Activated CD4-positive, alpha-beta T cell treated with anti-CD3 and anti-CD28 coated beads for 24 hours (primary cell): ENCODE data around the gene FAF1.

Experiments
- DNase-seq, 2 donors: peaks; one replicate each; pipeline ENCODE4 v3.0.0-alpha.2; 2020; ENCODE audit warnings: low read depth in 2 of 2

The FAF1 gene

DNA sequence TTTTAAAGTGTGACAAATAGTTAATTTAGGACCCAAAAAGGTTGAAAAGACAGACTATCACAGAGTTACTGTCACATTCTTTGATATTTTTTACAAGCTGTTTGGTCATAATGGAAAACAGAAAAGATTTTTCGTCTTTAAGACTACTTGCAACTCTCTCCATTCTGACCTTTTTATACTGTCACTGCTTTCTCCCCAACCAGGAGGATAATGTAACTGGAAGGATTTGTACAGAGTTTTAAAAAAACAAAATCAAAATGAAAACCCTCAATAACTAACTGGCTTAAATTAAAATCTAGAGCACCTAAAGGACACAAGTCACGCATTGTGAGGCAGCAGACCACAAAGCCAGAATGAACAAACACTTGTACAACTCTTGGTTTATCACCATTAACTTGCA lies 257.7 kb downstream of the FAF1 start:
- no peak for DNase-seq

DNA sequence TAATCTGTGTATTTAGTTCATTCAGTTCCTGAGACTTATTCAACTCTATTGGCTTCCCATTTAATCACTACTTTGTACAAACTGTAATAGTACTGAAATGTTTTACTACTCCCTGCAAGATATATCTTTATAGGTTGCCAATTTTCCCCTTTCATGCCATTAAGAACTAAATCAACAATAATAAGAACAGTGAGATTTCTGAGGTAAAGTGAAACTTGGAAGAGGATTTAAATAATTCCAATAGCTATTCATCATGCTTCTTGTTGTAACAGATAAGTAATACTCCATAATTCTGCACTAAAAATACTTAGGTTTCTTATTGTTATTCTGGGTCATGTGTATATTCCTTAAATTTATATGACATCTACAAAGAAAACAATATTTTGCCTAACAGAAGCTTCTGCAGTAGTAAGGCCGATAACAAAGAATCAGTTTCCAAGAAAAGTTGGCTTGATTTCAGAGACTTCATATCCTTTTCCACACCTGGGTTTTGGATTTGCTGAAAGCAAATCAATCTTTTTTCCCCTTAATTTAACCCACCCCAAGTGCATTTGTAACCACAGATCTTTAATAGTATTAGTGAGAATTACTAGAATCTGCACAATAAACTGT lies 258.3 kb downstream of the FAF1 start:
- DNase-seq: no peak

DNA sequence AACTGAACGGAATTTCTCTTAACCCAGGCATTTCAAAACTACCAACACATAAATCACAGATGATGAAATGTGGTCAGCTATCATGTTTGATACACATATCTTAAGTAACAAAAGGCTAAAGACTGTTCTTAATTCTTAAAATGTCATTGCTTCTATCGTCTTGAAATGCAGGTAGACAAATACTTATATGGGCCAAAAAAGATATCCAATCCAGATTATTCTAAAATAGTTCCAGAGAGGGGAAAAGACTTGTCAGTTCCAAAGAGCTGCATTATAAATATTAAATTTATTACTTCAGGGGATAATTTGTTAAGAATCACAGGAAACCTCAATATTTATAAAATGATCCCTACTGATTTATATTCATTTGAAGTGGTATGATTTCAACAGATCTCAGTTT lies 259.4 kb downstream of the FAF1 start:
- no peak for DNase-seq

GRCh38 chr1:50700214-50700613 lies 259.9 kb downstream of the FAF1 start:
- DNase-seq: no peak

DNA sequence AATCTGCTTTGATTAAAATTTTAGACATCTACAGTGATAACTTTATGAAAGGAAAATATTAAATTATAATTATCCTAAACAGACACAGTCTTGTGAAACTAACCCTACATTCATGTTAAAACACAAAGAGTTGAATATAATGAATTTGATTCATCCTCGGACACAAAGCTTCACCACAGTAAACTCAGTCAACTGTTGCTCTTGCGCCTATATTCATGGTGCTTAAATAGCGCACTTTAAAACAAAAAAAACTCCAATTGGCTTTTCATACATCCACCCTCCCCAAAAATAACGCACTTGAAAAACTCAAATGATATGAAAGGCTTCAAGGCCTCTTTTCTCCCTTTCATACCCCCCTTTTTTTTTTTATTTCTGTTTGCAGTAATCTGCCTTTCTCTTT lies 260.3 kb downstream of the FAF1 start:
- DNase-seq: no peak

DNA sequence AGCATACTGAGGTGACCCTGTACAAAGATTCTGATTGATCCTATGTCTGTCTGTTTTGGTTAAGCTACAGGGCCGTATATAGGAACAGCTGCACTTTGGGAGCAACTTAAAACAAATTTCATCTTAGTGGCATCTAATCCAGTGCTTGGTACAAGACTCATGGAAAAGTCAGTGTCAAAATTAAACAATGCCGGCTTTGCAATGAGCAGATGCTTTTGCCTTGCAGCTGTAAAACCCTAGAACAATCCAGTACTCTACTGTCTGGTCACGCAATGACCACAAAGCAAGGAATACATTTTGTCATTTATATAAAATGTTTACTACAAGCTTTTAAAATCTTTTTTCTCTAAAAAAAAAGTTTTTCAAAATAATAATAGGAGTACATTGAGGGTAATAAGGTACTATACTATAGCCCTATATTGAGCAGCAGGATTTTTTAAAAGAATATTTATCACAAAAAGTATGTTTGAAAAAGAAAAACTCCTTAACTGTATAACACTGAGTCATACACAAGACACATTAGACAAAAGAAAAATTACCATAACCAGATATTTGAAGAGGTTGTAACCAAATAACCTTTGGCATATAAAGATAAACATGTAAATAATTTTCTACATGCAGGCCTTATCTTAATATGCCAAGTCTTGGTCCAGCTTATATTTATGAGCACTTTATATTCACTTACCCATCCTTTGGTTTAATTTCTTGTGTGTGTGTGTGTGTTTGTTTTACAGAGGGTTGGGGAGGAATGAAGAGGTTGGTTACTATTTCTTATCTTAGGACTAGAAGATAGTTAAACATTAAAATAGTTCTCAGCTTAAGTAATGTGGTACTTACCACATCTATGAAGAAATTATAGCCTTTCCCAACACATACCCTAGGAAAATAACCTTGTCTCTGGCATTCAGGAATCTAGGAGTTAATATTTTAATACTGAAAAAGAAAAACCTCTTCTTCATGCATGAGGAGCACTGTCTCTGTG lies 262.3 kb downstream of the FAF1 start:
- DNase-seq: no peak

DNA sequence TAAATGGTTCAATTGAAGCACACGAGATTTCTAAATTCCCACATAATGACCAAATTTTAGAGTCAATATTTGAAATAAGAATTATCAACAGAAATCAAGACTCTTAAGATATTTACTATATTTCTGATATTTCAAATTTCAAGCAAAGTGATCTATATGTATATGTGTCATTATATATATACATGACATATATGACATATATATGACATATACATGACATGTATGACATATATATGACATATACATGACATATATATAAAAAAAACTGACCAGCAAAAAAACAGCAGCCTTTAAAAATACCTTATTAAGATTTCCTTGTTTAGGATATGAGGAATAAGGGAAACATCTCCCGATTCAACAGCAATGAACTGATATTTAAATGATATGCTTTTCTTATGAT lies 266.2 kb downstream of the FAF1 start:
- DNase-seq: no peak

- DNase-seq: no peak
Observed at GRCh38 chr1:50684185-50684584, 275.9 kb downstream of the FAF1 start.

DNA sequence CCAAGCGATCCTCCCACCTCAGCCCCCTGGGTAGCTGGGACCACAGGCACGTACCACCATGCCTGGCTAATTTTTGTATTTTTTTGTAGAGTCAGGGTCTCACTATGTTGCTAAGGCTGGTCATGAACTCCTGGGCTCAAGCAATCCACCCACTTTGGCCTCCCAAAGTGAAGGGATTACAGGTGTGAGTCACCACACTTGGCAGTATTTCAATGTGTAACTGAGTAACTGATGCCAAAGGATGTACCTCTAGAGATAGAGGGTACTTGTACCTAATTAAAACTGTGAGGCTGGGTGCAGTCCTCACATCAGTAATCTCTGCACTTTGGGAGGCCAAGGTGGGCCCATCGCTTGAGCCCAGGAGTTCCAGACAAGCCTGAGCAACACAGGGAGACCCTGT lies 278.1 kb downstream of the FAF1 start:
- DNase-seq: no peak

DNA sequence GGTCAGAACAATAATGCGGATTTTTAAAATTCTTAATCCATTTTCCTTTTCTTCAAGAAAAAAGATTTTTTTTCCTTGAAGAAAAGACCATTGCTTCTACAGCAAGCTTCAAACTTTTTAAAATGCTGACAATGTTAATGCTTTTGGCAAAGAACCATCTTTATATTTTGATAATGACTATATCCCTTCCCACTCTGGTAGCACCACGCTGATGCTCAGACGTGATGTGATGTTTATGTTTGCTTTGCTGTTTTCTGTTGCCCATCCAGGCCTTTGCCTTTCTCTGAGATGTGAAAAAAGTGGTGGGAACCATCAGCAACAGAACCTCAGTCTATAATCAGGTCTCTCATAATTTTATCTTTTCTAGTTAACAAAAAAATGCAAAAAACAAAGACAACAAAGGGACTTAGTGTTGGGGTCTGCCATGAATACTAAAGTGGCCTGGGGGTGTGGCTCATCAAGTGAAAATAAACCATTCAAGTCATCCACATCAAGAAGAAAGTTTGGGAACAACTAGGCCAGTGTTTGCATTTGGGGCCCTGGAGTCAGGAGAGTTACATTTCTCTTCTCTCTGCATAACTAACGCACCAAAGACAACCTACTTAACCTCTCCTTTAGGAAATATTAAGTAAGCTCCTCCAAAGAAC lies 292.2 kb downstream of the FAF1 start:
- no peak for DNase-seq

- DNase-seq: no peak
Observed at GRCh38 chr1:50667272-50667671, 292.8 kb downstream of the FAF1 start.

- DNase-seq: no peak
Observed at GRCh38 chr1:50666849-50667248, 293.2 kb downstream of the FAF1 start.

DNA sequence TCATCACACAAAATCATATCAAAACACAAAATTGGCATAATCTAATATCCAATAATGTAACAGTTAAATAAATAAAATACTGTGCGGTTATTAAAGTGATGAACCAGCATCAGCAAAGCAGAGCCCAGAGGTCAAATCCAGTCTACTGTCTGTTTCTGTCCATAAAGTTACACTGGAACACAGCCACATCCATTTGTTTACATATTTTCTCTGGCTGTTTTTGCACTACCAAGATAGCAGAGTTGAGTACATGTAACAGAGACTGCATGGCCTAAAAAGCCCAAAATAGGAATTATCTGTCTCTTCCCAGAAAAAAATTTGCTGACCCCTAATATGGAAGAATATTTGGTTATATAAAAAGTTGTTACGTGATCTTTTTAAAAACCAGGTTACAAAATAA lies 294.7 kb downstream of the FAF1 start:
- DNase-seq: no peak

DNA sequence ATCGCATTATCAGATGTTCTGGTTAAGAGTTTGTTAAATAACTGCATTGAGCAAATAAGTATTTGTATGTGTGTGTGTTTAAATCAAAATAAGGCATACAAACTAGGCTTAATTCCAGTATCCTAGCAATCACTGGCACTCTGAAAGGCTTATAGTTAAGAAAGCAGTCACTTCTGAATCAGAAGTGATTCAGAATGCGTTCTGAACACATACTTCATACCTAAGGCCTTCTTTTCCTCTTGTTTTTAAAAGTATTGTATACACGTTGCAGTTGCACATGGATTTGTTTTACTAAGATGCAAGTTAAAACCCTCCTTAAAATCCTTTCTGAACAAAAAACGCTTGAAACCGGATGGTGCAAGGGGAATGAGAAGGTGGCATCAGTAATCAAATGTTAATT lies 298.4 kb downstream of the FAF1 start:
- DNase-seq: no peak

GRCh38 chr1:50659107-50659662 lies 300.9 kb downstream of the FAF1 start:
- DNase-seq: no peak

DNA sequence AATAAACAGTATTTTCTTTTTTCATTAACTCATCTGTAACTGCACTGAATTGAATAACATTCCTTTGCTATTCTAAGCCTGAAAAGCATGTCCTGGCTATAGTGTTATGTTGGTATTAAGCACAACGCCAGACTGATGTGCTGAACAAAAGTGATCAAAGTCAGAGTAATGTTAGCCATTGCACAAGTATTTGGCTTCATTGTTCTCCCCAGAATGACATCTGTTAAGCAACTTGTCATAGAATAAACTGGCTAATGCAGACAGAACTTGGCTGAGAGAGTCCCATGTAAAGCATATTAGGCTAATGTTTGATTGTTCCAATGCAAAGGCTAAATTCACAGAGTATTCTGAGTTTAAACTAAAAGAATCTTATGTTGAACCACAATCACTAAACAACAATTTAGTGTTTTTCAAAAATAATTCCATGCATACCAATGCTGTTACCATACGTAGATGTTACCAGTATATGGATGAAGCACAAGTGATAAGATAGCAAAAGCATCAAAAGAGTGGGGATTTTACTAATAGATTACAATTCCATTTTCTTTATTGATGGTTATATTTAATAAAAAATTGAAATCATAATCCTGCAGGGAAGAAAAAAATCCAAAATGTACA lies 301.5 kb downstream of the FAF1 start:
- no peak for DNase-seq

DNA sequence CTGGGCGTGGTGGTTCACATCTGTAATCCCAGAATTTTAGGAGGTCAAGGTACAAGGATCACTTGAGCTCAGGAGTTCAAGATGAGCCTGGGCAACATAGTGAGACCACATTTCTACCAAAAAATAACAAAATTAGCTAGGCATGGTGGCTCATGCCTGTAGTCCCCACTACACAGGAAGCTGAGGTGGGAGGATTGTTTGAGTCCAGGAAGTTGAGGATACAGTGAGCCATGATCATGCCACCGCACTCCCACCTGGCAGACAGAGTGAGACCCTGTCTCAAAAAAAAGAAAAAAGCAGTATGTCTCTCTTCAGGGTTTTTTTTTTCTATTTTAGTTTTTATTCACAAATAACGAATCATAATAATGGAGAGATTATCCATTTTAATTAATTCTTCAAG lies 303.1 kb downstream of the FAF1 start:
- DNase-seq: no peak

- DNase-seq: no peak
Observed at GRCh38 chr1:50651476-50652263, 308.4 kb downstream of the FAF1 start.

DNA sequence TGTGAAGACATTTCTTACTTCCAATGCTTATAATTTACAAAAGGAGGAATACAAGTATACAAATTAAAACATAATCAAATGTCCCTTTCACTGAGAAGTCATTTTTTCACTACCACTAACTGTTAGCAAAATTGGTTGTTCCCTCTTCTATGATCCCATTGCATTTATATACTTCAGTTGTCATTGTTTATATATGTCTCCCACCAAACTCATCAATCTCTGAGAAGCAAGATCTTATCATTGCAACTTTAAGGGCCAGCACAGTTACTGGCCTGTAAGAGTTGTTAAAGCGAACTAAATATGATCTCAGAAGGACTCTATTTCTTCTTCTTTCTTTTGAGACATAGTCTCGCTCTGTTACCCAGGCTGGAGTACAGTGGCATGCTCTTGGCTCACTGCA lies 313.5 kb downstream of the FAF1 start:
- no peak for DNase-seq

DNA sequence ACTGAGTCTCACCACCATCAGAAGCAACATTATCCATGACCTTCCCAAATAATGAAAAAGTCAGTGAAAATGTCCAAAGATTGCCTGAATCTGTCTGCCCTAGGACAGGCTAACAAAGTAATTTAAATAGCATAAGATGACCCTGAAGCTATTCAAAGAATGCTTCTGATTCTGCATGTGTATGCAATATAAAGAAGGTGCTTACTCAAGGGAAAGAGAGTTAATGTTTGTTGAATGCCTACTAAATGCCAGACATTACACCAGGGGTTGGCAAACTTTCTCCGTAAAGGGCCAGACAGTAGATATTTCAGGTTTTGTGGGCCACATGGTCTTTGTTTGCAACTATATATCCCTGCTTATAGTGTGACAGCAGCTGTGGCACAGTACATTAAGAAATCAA lies 314.9 kb downstream of the FAF1 start:
- DNase-seq: no peak

DNA sequence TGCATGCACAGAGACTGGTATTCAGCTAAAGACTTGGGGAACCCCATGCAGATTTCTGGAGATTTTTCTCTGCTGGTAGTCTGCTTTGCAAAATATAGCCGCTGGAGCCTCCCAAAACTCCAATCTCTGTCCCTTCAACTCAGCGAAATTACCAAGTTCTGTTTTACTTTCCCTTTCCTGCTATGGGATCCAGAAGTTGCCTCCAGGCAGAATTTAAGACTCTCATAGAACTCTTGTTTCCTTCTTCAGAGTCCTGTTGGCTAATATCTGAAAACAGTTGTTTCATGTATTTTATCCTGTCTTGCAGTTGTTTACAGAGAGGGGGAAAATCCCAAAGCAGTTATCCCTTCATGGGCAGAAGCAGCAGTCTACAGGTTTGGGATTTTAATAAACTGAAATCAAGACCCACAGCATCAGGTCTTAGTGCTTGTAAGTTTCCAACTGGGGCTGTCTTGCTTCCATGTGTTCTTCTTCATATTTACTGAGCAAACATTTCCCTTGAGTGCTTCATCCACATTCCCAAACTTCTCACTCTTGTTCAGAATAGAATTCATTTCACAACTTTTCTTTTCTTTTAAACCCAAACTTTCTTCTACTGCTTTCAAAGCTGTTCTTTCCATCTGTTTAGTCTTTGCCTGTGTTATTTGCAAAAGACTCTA lies 315.5 kb downstream of the FAF1 start:
- DNase-seq: no peak
